Activated CD8-positive, alpha-beta memory T cell treated with anti-CD3 and anti-CD28 coated beads, Interleukin-2, amount 10 ng/mL, durations not matched to agents 7 days and 5 days (primary cell): Measurements from ENCODE around the gene KNOP1. TPM values are rescaled to one million over a fixed set of nuclear protein-coding genes. Genes with fewer than 3 reads are reported as not detected.

ENCODE experiments used
- total RNA-seq, 2 experiments: library from RNA; stranded (reverse); gene quantifications; one replicate each; pipeline ENCODE4 v1.2.3, GENCODE V29; 2021

Gene KNOP1
- total RNA-seq, 2 experiments from 2014 or later: 20.9 to 24.4 TPM

Other genes with a start within 250 kb of the KNOP1 start
- gene GDE1, start 196.1 kb downstream of the KNOP1 start, total RNA-seq: 10 to 100 TPM; 21.3 to 31.8 TPM
- 10 to 100 TPM; 45.0 to 45.3 TPM for gene CCP110, start 194.3 kb downstream of the KNOP1 start, total RNA-seq
- gene VPS35L, start 162.5 kb downstream of the KNOP1 start, total RNA-seq: 10 to 100 TPM; 43.4 to 47.7 TPM
- under 1 TPM; 0.66 to 0.82 TPM for gene IQCK, start within 50 bp of the KNOP1 start, total RNA-seq
- not detected for gene GPRC5B, start 166.6 kb upstream of the KNOP1 start, total RNA-seq